ENCODE data around the gene FAM171A1. TPM values are rescaled to one million over a fixed set of nuclear protein-coding genes. Genes with fewer than 3 reads are reported as not detected.

The FAM171A1 gene
- total RNA-seq, 1 experiment from 2014 or later, result 19.2 TPM

GRCh38 chr10:15228426-15228825, 142.7 kb downstream of the FAM171A1 start:
- no peaks in the 10 kb centered on the region for H3K4me1 ChIP-seq (ENCODE audit: control insufficient read depth, insufficient read depth, low read length)
- H3K36me3 ChIP-seq (ENCODE audit: control insufficient read depth, insufficient read depth, low read length), result no peaks in the 10 kb centered on the region
- in situ Hi-C loops (cut with HindIII; ENCODE audit: low pct_unique_long_range_greater_than_20kb, low sequenced_read_pairs) (no loop called here), intact Hi-C loops (cut with micrococcal nuclease; ENCODE audit: unreplicated experiment) (no loop called here)
- no TSS peak for BruUV-seq (replicated peaks)
- H3K27me3 ChIP-seq (ENCODE audit: control insufficient read depth, insufficient read depth, low read length), result no peaks in the 10 kb centered on the region
- TF ChIP-seq CTCF (IDR thresholded peaks at IDR 0.05), result no peak
- no peak for TF ChIP-seq TCF7L2 (IDR thresholded peaks at IDR 0.05; ENCODE audit: low read depth, low read length)
- TF ChIP-seq SIN3A (IDR thresholded peaks at IDR 0.05; ENCODE audit: borderline replicate concordance, insufficient read depth, low read depth, low read length), result no peak
- no peak for TF ChIP-seq POLR2AphosphoS5 (IDR thresholded peaks at IDR 0.05; ENCODE audit: low read depth, low read length)
- TF ChIP-seq REST (IDR thresholded peaks at IDR 0.05; ENCODE audit: insufficient read depth in 1 of 2, low read depth in 2 of 2, low read length in 1 of 2), result no peak
- no peak overlapping the region for H3K27ac ChIP-seq (ENCODE audit: low read length)
- ChIA-PET CTCF (no interaction called here), POLR2A (no interaction called here)
- no peak overlapping the region for H3K4me3 ChIP-seq (ENCODE audit: low read depth in 2 of 2, low read length in 2 of 2)
- DNase-seq (ENCODE audit: low read depth, low spot score), result no peak
- no peaks in the 10 kb centered on the region for H3K9me3 ChIP-seq (ENCODE audit: control insufficient read depth, insufficient read depth, low read depth, low read length)
- no peak for ATAC-seq

GRCh38 chr10:15227611-15228372, 143.3 kb downstream of the FAM171A1 start:
- Histone ChIP-seq H3K27me3 (ENCODE audit: control insufficient read depth, insufficient read depth, low read length) (no peaks in the 10 kb centered on the region), H3K9me3 (ENCODE audit: control insufficient read depth, insufficient read depth, low read depth, low read length) (no peaks in the 10 kb centered on the region), H3K27ac (ENCODE audit: low read length) (no peak overlapping the region), H3K4me3 (ENCODE audit: low read depth in 2 of 2, low read length in 2 of 2) (no peak overlapping the region), H3K4me1 (ENCODE audit: control insufficient read depth, insufficient read depth, low read length) (no peaks in the 10 kb centered on the region), H3K36me3 (ENCODE audit: control insufficient read depth, insufficient read depth, low read length) (no peaks in the 10 kb centered on the region)
- intact Hi-C loops (cut with micrococcal nuclease; ENCODE audit: unreplicated experiment) (no loop called here), in situ Hi-C loops (cut with HindIII; ENCODE audit: low pct_unique_long_range_greater_than_20kb, low sequenced_read_pairs) (no loop called here)
- ATAC-seq (no peak), DNase-seq (ENCODE audit: low read depth, low spot score) (no peak)
- TF ChIP-seq REST (IDR thresholded peaks at IDR 0.05; ENCODE audit: insufficient read depth in 1 of 2, low read depth in 2 of 2, low read length in 1 of 2) (no peak), CTCF (IDR thresholded peaks at IDR 0.05) (no peak), TCF7L2 (IDR thresholded peaks at IDR 0.05; ENCODE audit: low read depth, low read length) (no peak), SIN3A (IDR thresholded peaks at IDR 0.05; ENCODE audit: borderline replicate concordance, insufficient read depth, low read depth, low read length) (no peak), POLR2AphosphoS5 (IDR thresholded peaks at IDR 0.05; ENCODE audit: low read depth, low read length) (no peak)
- no TSS peak for BruUV-seq (replicated peaks)
- ChIA-PET POLR2A (no interaction called here), CTCF (no interaction called here)
